HEK293 (cell line): Measurements from ENCODE around the gene SCYL1.

Experiments used
- CTCF ChIA-PET: fragments of 350-600 bp; formaldehyde crosslinking; extraction: SDS; loops from one replicate; lab custom pipeline; 2021; ENCODE audit warnings: antibody characterized with exemption; lab: Yijun Ruan, JAX
- POLR2A ChIA-PET: fragments of 300-600 bp; formaldehyde crosslinking; extraction: SDS; loops from one replicate; lab custom pipeline; 2020; ENCODE audit warnings: antibody characterized with exemption, inconsistent platforms; lab: Yijun Ruan, JAX
- H3K27ac ChIP-seq: fragments of 200-500 bp; sonication (Bioruptor generic); 2 replicates; pipeline ENCODE4 v1.5.1; 2014; ENCODE audit warnings: low read depth, low read length, control low read depth, inconsistent platforms; ENCODE audit errors: extremely low read depth
- H3K36me3 ChIP-seq, 2 experiments: fragments of 200-500 bp in 1 of 2; sonication (Bioruptor generic) in 1 of 2; 1 replicate in 1 of 2; 2 replicates in 1 of 2; pipeline ENCODE4 v1.5.1; 2014 to 2017; ENCODE audit warnings: inconsistent platforms in 2 of 2, low read length in 2 of 2; ENCODE audit not compliant: control insufficient read depth in 2 of 2, insufficient read depth in 1 of 2
- H3K4me1 ChIP-seq: fragments of 200-500 bp; sonication (Bioruptor generic); 2 replicates; pipeline ENCODE4 v1.5.1; 2014; ENCODE audit warnings: mild to moderate bottlenecking, low read length, inconsistent platforms; ENCODE audit not compliant: control insufficient read depth, insufficient read depth
- H3K4me3 ChIP-seq: 2 replicates; pipeline ENCODE4 v1.5.1; 2011; ENCODE audit warnings: low read depth, mild to moderate bottlenecking, control low read depth, low read length, moderate library complexity
- H3K9me3 ChIP-seq: fragments of 200-500 bp; sonication (Bioruptor generic); 2 replicates; pipeline ENCODE4 v1.5.1; 2014; ENCODE audit warnings: low read depth, low read length, inconsistent platforms; ENCODE audit not compliant: control insufficient read depth, insufficient read depth
- EGR2 ChIP-seq: fragments of 450-650 bp; formaldehyde crosslinking; IDR thresholded peaks from 2 replicates; pipeline ENCODE4 v1.5.1; 2016; ENCODE audit warnings: low read depth, missing biosample characterization, missing genetic modification characterization
- GLIS1 ChIP-seq: fragments of 450-650 bp; formaldehyde crosslinking; IDR thresholded peaks from 2 replicates; pipeline ENCODE4 v1.5.1; 2016; ENCODE audit warnings: missing biosample characterization, missing genetic modification characterization
- GLIS2 ChIP-seq: fragments of 450-650 bp; formaldehyde crosslinking; IDR thresholded peaks from 2 replicates; pipeline ENCODE4 v1.5.1; 2016; ENCODE audit warnings: missing biosample characterization, missing genetic modification characterization
- IKZF3 ChIP-seq: fragments of 450-650 bp; IDR thresholded peaks from 2 replicates; pipeline ENCODE4 v1.5.0; 2018; ENCODE audit warnings: missing biosample characterization, mild to moderate bottlenecking, missing genetic modification characterization, moderate library complexity
- KLF10 ChIP-seq: fragments of 450-650 bp; IDR thresholded peaks from 2 replicates; pipeline ENCODE4 v1.5.1; 2018; ENCODE audit warnings: missing biosample characterization, mild to moderate bottlenecking, missing genetic modification characterization
- MZF1 ChIP-seq: fragments of 450-650 bp; formaldehyde crosslinking; IDR thresholded peaks from 2 replicates; pipeline ENCODE4 v1.5.1; 2017; ENCODE audit warnings: missing biosample characterization, missing genetic modification characterization, borderline replicate concordance
- SALL2 ChIP-seq: fragments of 450-650 bp; formaldehyde crosslinking; IDR thresholded peaks from 2 replicates; pipeline ENCODE4 v1.5.0; 2017; ENCODE audit warnings: missing biosample characterization, mild to moderate bottlenecking, missing genetic modification characterization, borderline replicate concordance
- SCRT1 ChIP-seq: fragments of 450-650 bp; formaldehyde crosslinking; IDR thresholded peaks from 2 replicates; pipeline ENCODE4 v1.5.1; 2016; ENCODE audit warnings: missing biosample characterization, missing genetic modification characterization, borderline replicate concordance
- SCRT2 ChIP-seq: fragments of 450-650 bp; formaldehyde crosslinking; IDR thresholded peaks from 2 replicates; pipeline ENCODE4 v1.5.1; 2016; ENCODE audit warnings: missing biosample characterization, missing genetic modification characterization
- ZBTB17 ChIP-seq: fragments of 450-650 bp; formaldehyde crosslinking; IDR thresholded peaks from 2 replicates; pipeline ENCODE4 v1.5.1; 2016; ENCODE audit warnings: missing biosample characterization, missing genetic modification characterization
- ZBTB8A ChIP-seq: fragments of 450-650 bp; formaldehyde crosslinking; IDR thresholded peaks from 2 replicates; pipeline ENCODE4 v1.5.1; 2016; ENCODE audit warnings: missing biosample characterization, missing genetic modification characterization
- ZNF16 ChIP-seq: fragments of 450-650 bp; formaldehyde crosslinking; IDR thresholded peaks from 2 replicates; pipeline ENCODE4 v1.5.1; 2016; ENCODE audit warnings: low read depth, missing biosample characterization, missing genetic modification characterization
- ZNF366 ChIP-seq: fragments of 450-650 bp; formaldehyde crosslinking; conservative IDR thresholded peaks from 2 replicates; pipeline ENCODE4 v1.5.1; 2016; ENCODE audit warnings: missing biosample characterization, missing genetic modification characterization
- ZNF560 ChIP-seq: fragments of 450-650 bp; formaldehyde crosslinking; IDR thresholded peaks from 2 replicates; pipeline ENCODE4 v1.5.1; 2017; ENCODE audit warnings: missing biosample characterization, missing genetic modification characterization, borderline replicate concordance
- ZNF596 ChIP-seq: fragments of 450-650 bp; IDR thresholded peaks from 2 replicates; pipeline ENCODE4 v1.5.0; 2018; ENCODE audit warnings: missing biosample characterization, mild to moderate bottlenecking, missing genetic modification characterization, moderate library complexity
- ZNF624 ChIP-seq: fragments of 450-650 bp; formaldehyde crosslinking; IDR thresholded peaks from 2 replicates; pipeline ENCODE4 v1.5.1; 2017; ENCODE audit warnings: missing biosample characterization, missing genetic modification characterization
- ZNF670 ChIP-seq: fragments of 450-650 bp; formaldehyde crosslinking; IDR thresholded peaks from 2 replicates; pipeline ENCODE4 v1.5.1; 2016; ENCODE audit warnings: missing biosample characterization, missing genetic modification characterization, low read depth
- ZNF701 ChIP-seq: fragments of 450-650 bp; formaldehyde crosslinking; IDR thresholded peaks from 2 replicates; pipeline ENCODE4 v1.5.1; 2016; ENCODE audit warnings: missing biosample characterization, missing genetic modification characterization
- ZSCAN30 ChIP-seq: fragments of 450-650 bp; IDR thresholded peaks from 2 replicates; pipeline ENCODE4 v1.5.1; 2018; ENCODE audit warnings: missing biosample characterization, mild to moderate bottlenecking, missing genetic modification characterization, moderate library complexity
- TF ChIP-seq, protein P1 (sequence below): fragments of 450-650 bp; formaldehyde crosslinking; IDR thresholded peaks from 2 replicates; pipeline ENCODE4 v1.5.1; 2016; ENCODE audit warnings: missing biosample characterization, missing genetic modification characterization
- TF ChIP-seq, protein P2 (sequence below): fragments of 450-650 bp; formaldehyde crosslinking; IDR thresholded peaks from 2 replicates; pipeline ENCODE4 v1.5.1; 2017; ENCODE audit warnings: missing biosample characterization, missing genetic modification characterization
- TF ChIP-seq, protein P3 (sequence below): fragments of 450-650 bp; formaldehyde crosslinking; IDR thresholded peaks from 2 replicates; pipeline ENCODE4 v1.5.1; 2016; ENCODE audit warnings: missing biosample characterization, missing genetic modification characterization
- TF ChIP-seq, protein P4 (sequence below): fragments of 450-650 bp; formaldehyde crosslinking; IDR thresholded peaks from 2 replicates; pipeline ENCODE4 v1.5.1; 2016; ENCODE audit warnings: missing biosample characterization, missing genetic modification characterization

SCYL1 gene

GRCh38 chr11:65479184-65480145, 45.4 kb upstream of the SCYL1 start (continued):
- TF ChIP-seq, protein P1, sequence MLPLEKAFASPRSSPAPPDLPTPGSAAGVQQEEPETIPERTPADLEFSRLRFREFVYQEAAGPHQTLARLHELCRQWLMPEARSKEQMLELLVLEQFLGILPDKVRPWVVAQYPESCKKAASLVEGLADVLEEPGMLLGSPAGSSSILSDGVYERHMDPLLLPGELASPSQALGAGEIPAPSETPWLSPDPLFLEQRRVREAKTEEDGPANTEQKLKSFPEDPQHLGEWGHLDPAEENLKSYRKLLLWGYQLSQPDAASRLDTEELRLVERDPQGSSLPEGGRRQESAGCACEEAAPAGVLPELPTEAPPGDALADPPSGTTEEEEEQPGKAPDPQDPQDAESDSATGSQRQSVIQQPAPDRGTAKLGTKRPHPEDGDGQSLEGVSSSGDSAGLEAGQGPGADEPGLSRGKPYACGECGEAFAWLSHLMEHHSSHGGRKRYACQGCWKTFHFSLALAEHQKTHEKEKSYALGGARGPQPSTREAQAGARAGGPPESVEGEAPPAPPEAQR (tag by site-specific recombination) = no peak
- TF ChIP-seq ZBTB8A (tag by site-specific recombination) = peak; percentile 39
- peak; percentile 53 for TF ChIP-seq EGR2 (tag by site-specific recombination)
- no peak for TF ChIP-seq ZBTB17 (tag by site-specific recombination)
- TF ChIP-seq, protein P2, sequence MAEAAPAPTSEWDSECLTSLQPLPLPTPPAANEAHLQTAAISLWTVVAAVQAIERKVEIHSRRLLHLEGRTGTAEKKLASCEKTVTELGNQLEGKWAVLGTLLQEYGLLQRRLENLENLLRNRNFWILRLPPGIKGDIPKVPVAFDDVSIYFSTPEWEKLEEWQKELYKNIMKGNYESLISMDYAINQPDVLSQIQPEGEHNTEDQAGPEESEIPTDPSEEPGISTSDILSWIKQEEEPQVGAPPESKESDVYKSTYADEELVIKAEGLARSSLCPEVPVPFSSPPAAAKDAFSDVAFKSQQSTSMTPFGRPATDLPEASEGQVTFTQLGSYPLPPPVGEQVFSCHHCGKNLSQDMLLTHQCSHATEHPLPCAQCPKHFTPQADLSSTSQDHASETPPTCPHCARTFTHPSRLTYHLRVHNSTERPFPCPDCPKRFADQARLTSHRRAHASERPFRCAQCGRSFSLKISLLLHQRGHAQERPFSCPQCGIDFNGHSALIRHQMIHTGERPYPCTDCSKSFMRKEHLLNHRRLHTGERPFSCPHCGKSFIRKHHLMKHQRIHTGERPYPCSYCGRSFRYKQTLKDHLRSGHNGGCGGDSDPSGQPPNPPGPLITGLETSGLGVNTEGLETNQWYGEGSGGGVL (tag by site-specific recombination) = peak; percentile 61
- TF ChIP-seq SCRT1 (tag by site-specific recombination) = peak; percentile 63; the same call in 1 of the 2 replicates
- no peak for TF ChIP-seq ZNF16 (tag by site-specific recombination)
- peak; percentile 90 for TF ChIP-seq SCRT2 (tag by site-specific recombination)
- TF ChIP-seq IKZF3 (tag by site-specific recombination) = peak; percentile 40; the same call in 1 of the 2 replicates
- TF ChIP-seq GLIS1 = peak; percentile 43
- TF ChIP-seq GLIS2 (tag by site-specific recombination) = 0 out of 2 replicates have a peak, but pooled peaks have one; percentile 40

- Histone ChIP-seq H3K4me1 (peaks cover 9% of the 10 kb centered on the region), H3K36me3 (no peaks in the 10 kb centered on the region), H3K27ac (no peak overlapping the region), H3K4me3 (no peak overlapping the region), H3K9me3 (no peaks in the 10 kb centered on the region)
- no peak for TF ChIP-seq KLF10 (tag by site-specific recombination)
- no peak for TF ChIP-seq ZSCAN30 (tag by site-specific recombination)
- TF ChIP-seq ZNF596 (tag by site-specific recombination) = no peak
- TF ChIP-seq ZNF560 (tag by site-specific recombination) = no peak
- TF ChIP-seq SALL2 (tag by site-specific recombination) = no peak
- no peak for TF ChIP-seq ZNF624 (tag by site-specific recombination)
- TF ChIP-seq ZBTB17 (tag by site-specific recombination) = no peak
- no peak for TF ChIP-seq ZNF701 (tag by site-specific recombination)
- no peak for TF ChIP-seq MZF1 (tag by site-specific recombination)
- no peak for TF ChIP-seq ZNF670 (tag by site-specific recombination)
- TF ChIP-seq, protein P2 (tag by site-specific recombination) = no peak
- TF ChIP-seq, protein P3, sequence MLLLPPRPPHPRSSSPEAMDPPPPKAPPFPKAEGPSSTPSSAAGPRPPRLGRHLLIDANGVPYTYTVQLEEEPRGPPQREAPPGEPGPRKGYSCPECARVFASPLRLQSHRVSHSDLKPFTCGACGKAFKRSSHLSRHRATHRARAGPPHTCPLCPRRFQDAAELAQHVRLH = no peak
- TF ChIP-seq, protein P4, sequence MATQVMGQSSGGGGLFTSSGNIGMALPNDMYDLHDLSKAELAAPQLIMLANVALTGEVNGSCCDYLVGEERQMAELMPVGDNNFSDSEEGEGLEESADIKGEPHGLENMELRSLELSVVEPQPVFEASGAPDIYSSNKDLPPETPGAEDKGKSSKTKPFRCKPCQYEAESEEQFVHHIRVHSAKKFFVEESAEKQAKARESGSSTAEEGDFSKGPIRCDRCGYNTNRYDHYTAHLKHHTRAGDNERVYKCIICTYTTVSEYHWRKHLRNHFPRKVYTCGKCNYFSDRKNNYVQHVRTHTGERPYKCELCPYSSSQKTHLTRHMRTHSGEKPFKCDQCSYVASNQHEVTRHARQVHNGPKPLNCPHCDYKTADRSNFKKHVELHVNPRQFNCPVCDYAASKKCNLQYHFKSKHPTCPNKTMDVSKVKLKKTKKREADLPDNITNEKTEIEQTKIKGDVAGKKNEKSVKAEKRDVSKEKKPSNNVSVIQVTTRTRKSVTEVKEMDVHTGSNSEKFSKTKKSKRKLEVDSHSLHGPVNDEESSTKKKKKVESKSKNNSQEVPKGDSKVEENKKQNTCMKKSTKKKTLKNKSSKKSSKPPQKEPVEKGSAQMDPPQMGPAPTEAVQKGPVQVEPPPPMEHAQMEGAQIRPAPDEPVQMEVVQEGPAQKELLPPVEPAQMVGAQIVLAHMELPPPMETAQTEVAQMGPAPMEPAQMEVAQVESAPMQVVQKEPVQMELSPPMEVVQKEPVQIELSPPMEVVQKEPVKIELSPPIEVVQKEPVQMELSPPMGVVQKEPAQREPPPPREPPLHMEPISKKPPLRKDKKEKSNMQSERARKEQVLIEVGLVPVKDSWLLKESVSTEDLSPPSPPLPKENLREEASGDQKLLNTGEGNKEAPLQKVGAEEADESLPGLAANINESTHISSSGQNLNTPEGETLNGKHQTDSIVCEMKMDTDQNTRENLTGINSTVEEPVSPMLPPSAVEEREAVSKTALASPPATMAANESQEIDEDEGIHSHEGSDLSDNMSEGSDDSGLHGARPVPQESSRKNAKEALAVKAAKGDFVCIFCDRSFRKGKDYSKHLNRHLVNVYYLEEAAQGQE (tag by site-specific recombination) = no peak
- no peak for TF ChIP-seq ZNF366 (tag by site-specific recombination)
- POLR2A ChIA-PET = interaction anchor here (0.7 to 11.7 kb wide), 3 partner anchors 17 to 56 kb away, joined by 3 to 273 read pairs (median 12); partner anchors contain the start of gene MALAT1
- CTCF ChIA-PET = interaction anchor here (1.4 to 4.8 kb wide), 2 partner anchors 11 to 24 kb away, joined by 5 to 20 read pairs; no protein-coding TSS in a partner anchor
These were observed 42.5 kb upstream of the SCYL1 start for GRCh38 chr11:65482306-65482850.
